Measurements from ENCODE around the gene CACNG1.

CACNG1 gene

DNA sequence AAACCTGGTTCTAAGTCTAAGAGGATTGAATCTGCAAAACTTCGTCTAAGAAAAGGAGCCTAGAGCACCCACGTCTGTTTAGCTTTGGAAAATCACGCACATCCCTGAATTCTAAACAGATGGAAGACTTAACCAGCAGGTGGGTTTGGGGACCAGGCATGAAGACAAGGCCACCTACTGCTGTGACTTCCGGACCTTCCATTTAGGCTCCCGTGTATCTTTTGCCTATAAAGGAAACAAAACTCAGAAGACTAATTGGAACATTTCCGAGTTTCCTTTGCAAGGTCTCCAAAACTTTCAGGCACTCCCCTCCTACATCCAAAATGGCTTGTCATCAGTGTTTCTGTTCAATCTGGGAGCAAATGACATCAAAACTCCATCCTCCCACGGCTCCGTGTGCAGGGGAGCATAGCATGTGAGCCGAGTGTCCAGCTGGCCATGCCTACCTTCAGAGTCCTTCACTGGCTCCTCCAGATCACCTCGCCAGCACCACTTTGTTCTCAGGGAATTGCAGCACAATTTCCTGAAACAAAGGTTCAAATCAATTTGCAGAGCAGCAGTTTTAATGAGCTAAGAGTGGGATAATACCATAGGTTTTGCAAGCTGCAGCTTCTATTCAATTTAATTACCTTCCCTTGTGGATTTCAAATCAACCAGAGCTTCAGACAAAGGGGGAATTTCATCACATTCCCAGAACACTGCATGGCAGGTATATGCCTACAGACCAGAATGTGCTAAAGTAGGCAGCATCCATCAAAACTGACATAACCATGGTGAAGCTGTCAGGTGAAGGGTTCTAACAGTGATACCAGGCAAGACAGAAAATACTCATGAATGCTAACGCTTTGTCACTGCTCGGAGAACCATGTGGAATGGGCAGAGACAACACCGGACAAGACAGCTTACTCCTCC is 23.5 kb downstream of the CACNG1 start:
- TF ChIP-seq, protein P1, sequence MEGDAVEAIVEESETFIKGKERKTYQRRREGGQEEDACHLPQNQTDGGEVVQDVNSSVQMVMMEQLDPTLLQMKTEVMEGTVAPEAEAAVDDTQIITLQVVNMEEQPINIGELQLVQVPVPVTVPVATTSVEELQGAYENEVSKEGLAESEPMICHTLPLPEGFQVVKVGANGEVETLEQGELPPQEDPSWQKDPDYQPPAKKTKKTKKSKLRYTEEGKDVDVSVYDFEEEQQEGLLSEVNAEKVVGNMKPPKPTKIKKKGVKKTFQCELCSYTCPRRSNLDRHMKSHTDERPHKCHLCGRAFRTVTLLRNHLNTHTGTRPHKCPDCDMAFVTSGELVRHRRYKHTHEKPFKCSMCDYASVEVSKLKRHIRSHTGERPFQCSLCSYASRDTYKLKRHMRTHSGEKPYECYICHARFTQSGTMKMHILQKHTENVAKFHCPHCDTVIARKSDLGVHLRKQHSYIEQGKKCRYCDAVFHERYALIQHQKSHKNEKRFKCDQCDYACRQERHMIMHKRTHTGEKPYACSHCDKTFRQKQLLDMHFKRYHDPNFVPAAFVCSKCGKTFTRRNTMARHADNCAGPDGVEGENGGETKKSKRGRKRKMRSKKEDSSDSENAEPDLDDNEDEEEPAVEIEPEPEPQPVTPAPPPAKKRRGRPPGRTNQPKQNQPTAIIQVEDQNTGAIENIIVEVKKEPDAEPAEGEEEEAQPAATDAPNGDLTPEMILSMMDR (IDR thresholded peaks at IDR 0.05; ENCODE audit: low read depth, low read length): no peak
- no peak overlapping the region for H3K4me3 ChIP-seq (ENCODE audit: low read depth, low read length)

DNA sequence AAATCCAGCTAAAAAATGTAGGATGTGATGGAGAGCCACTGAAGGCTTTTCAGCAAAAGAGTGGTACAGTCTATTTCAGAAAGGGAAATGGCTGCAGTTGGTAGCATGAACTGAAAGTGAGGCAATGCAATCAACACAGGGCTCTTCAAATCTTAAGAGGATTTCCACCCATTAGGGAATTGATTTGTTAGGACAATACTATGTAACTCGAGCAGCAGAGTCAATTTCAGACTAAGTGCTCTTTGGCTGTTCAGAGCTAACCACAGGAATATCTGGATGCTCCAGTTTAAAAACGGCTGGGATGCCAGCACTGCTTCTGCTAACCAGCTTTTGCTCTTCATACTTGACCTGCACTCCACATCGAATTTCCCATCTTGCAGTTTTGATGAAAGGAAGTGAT is 24.6 kb downstream of the CACNG1 start:
- TF ChIP-seq, protein P1 (IDR thresholded peaks at IDR 0.05; ENCODE audit: low read depth, low read length): no peak
- no peak overlapping the region for H3K4me3 ChIP-seq (ENCODE audit: low read depth, low read length)

DNA sequence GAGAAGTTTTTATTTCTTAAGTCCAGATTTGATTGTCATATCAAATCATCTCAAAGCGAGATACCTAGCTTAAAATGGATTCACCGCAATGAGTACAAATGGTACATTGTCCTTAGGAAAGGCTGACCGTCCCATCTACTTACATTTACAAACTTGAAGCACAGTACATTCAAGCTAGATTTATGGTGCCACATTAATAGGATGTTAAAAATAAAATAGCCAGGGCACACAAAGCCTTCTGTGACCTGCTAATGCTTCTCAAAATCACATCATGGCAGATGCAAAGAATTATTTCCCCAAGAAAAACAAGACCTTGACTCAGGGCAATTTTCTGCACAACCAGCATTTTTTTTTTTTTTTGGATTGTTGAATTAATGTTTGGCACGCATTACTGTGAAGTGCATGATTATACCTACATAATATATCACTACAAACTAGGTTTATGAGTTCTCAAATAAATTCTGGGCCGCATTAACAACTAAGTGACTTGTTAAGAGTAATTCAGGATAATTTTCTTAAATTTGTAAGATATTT is 25.3 kb downstream of the CACNG1 start:
- TF ChIP-seq, protein P1 (IDR thresholded peaks at IDR 0.05; ENCODE audit: low read depth, low read length): no peak
- H3K4me3 ChIP-seq (ENCODE audit: low read depth, low read length): no peak overlapping the region

DNA sequence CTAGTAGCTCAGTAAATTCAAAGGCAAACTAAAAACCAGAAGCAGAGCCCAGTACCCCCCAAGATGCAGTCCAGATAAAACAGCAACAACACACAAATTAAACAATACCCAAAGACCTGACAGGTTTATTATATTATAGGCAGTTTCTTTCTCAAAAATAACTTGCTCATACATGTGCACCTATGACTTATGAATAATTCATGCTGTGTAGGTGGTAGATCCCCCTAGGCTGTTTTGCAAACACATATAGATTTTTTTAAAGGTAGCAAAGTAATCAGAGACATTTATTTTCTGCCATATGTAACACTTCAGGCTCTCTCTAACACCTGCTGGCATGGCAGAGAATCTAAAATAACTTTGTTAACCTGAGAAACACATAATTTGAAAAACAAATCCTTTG is 27.2 kb downstream of the CACNG1 start:
- TF ChIP-seq, protein P1 (IDR thresholded peaks at IDR 0.05; ENCODE audit: low read depth, low read length): no peak

DNA sequence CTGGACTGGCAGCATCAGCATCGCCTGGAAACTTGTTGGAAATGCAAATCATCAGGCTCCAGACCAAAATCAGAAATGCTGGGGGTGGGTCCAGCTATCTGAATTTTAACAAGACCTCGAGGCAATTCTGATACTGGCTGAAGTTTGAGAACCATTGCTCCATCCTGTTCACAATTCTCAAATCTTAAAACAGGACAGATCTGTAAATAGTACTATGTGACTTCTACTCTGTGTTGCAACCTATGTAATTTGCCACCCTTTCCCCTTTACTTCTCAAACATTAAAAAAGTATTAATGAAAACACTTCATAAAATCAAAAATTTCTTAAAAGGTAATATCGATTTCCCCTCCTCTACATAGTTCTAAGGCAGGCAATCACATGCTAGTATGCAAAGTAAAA is 28.5 kb downstream of the CACNG1 start:
- TF ChIP-seq, protein P1 (IDR thresholded peaks at IDR 0.05; ENCODE audit: low read depth, low read length): no peak

More for the DNA sequence above, 27.2 kb downstream of the CACNG1 start:
- H3K4me3 ChIP-seq (ENCODE audit: low read depth, low read length): no peak overlapping the region

DNA sequence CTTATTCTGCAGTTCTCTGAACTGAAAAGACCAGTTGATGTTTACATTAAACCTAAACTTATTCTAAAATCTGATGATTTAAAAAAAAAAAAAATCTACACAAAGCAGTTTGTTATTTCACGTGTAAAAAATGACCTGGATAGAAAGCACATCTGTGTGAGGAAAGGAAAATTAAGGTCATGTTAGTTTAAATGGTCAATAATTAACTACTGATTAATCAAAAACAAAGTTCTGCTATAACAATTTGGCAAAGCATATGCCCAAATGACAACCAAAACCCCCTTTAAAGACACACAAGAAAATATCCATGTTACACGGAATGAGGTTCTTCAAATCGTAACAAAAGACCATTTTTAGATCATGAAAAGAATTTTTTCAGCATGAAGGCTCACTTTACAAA is 30.4 kb downstream of the CACNG1 start:
- TF ChIP-seq, protein P1 (IDR thresholded peaks at IDR 0.05; ENCODE audit: low read depth, low read length): no peak
- H3K4me3 ChIP-seq (ENCODE audit: low read depth, low read length): no peak overlapping the region

More for the DNA sequence above, 28.5 kb downstream of the CACNG1 start:
- H3K4me3 ChIP-seq (ENCODE audit: low read depth, low read length): no peak overlapping the region

DNA sequence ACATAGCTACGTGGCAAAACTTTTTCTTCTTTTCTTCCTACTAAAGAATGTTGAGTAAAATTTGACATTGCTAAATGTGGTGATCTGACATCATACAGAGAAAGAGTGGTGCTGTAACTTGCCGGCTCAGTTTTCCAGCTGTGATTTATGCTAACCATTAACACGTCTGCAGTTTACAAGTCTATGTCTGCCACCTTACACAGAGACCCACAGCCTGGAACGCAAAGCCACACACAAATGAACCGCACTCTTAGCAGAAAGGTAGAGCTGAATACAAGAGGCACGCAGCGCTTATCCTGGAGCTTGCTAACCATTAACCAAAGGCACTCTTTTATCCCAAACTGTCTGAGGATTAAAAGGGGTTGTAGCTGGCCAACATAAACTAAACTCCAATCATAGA is 31.9 kb downstream of the CACNG1 start:
- TF ChIP-seq, protein P1 (IDR thresholded peaks at IDR 0.05; ENCODE audit: low read depth, low read length): no peak
- no peak overlapping the region for H3K4me3 ChIP-seq (ENCODE audit: low read depth, low read length)
